Measurements from ENCODE around the gene EMILIN2. TPM values are rescaled to one million over a fixed set of nuclear protein-coding genes. Genes with fewer than 3 reads are reported as not detected.

Gene EMILIN2
- total RNA-seq, 1 experiment from 2014 or later, result 20.0 TPM

GRCh38 chr18:2910261-2910660, 63.5 kb downstream of the EMILIN2 start:
- Histone ChIP-seq H2BK15ac (ENCODE audit: low read depth, low read length) (no peak overlapping the region), H3K27ac (ENCODE audit: insufficient read length, low read depth, low read length) (no peak overlapping the region), H3K18ac (ENCODE audit: insufficient read length, low read depth, low read length) (no peak overlapping the region), H3K4me2 (ENCODE audit: insufficient read depth, insufficient read length, low read length) (no peak overlapping the region), H3T11ph (ENCODE audit: low read length) (no peak overlapping the region), H3K56ac (ENCODE audit: insufficient read length, low read depth, low read length) (no peak overlapping the region), H2BK5ac (ENCODE audit: insufficient read length, low read length) (no peak overlapping the region), H3K9ac (ENCODE audit: extremely low read depth, insufficient read length, low read length) (no peak overlapping the region), H3K14ac (ENCODE audit: insufficient read depth, low read length) (no peak overlapping the region; the same call in 1 of the 2 replicates), H3K27me3 (ENCODE audit: insufficient read depth, low read length) (no peaks in the 10 kb centered on the region), H4K20me1 (ENCODE audit: control insufficient read depth, insufficient read depth, insufficient read length) (no peaks in the 10 kb centered on the region), H3K4me1 (ENCODE audit: insufficient read depth, low read length) (no peaks in the 10 kb centered on the region), H2BK120ac (ENCODE audit: low read depth, low read length, poor library complexity, severe bottlenecking) (no peak overlapping the region), H3K9me3 (ENCODE audit: control insufficient read depth, low read depth, low read length) (no peaks in the 10 kb centered on the region), H2AK5ac (ENCODE audit: insufficient read length, low read length) (no peak overlapping the region), H2AFZ (ENCODE audit: low read length) (no peak overlapping the region), H3K79me2 (ENCODE audit: insufficient read depth, low read length) (no peaks in the 10 kb centered on the region), H2BK12ac (ENCODE audit: insufficient read length, low read depth, low read length) (no peak overlapping the region), H4K8ac (replicated peaks; ENCODE audit: insufficient read length, low read depth, low read length) (no peak overlapping the region), H3K23ac (ENCODE audit: insufficient read length, low read depth, low read length) (no peak overlapping the region), H3K23me2 (ENCODE audit: insufficient read length, low read depth, low read length, poor library complexity, severe bottlenecking) (peaks cover 5% of the 10 kb centered on the region), H4K91ac (ENCODE audit: insufficient read length, low read depth, low read length) (no peak overlapping the region), H3K4ac (ENCODE audit: low read depth, low read length) (no peak overlapping the region), H4K5ac (ENCODE audit: insufficient read length, low read depth, low read length) (no peak overlapping the region), H3K79me1 (ENCODE audit: insufficient read depth, low read depth, low read length, poor library complexity, severe bottlenecking) (no peaks in the 10 kb centered on the region), H2BK20ac (ENCODE audit: low read depth, low read length, poor library complexity, severe bottlenecking) (no peak overlapping the region)
- Mint-ChIP-seq H3K36me3 (ENCODE audit: insufficient read depth in 1 of 3, low read depth in 3 of 3) (peaks cover 9 to 62% (median 42%) of the 10 kb centered on the region in 3 experiments; a peak in 6 of 7 replicates), H3K4me3 (no peak overlapping the region), H3K27me3 (ENCODE audit: low read depth) (peaks cover 6% of the 10 kb centered on the region; the same call in 1 of the 2 replicates), H3K27ac (no peak overlapping the region), H3K9me3 (no peaks in the 10 kb centered on the region), H3K4me1 (peaks cover 11 to 14% of the 10 kb centered on the region in 2 experiments)
- WGBS (ENCODE audit: extremely low coverage, insufficient read length, low lambda C conversion rate), result no CpG with 5 or more reads among the region's 10 CpGs
- TF ChIP-seq CTCF (conservative IDR thresholded peaks at IDR 0.05), result no peak
- DNase-seq, result no peak
